ENCODE results near the gene SLC1A3. TPM values are rescaled to one million over a fixed set of nuclear protein-coding genes. Genes with fewer than 3 reads are reported as not detected.

The SLC1A3 gene
- total RNA-seq, 1 experiment from 2014 or later, result 18.6 TPM

DNA sequence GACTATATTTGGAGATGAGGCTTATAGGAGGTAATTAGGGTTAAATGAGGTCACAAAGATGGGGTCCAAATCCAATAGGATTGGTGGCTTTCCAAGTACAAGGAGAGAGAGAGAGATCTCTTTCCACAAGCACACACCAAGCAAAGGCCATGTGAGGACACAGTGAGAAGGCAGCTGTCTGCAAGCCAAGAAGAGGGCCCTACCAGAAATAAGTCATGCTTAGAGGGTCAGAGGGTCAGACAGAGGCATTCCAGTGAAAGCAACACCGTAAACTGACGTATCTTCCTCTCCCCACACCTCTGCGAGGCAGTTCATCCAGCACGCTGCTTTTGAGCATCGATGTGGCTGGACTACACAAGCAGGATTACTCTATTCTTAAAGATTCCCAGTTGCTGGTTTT lies 87.9 kb downstream of the SLC1A3 start:
- Histone ChIP-seq H3K4me1 (ENCODE audit: insufficient read depth, low read length) (no peaks in the 10 kb centered on the region), H4K20me1 (ENCODE audit: control insufficient read depth, insufficient read depth, insufficient read length) (no peaks in the 10 kb centered on the region), H2BK12ac (ENCODE audit: insufficient read length, low read depth, low read length) (no peak overlapping the region), H3K14ac (ENCODE audit: insufficient read depth, low read length) (no peak overlapping the region), H3K79me2 (ENCODE audit: insufficient read depth, low read length) (no peaks in the 10 kb centered on the region), H2BK120ac (ENCODE audit: low read depth, low read length, poor library complexity, severe bottlenecking) (no peak overlapping the region), H3K4ac (ENCODE audit: low read depth, low read length) (no peak overlapping the region), H3K18ac (ENCODE audit: insufficient read length, low read depth, low read length) (no peak overlapping the region), H4K5ac (ENCODE audit: insufficient read length, low read depth, low read length) (no peak overlapping the region), H3K27ac (ENCODE audit: insufficient read length, low read depth, low read length) (no peak overlapping the region), H2BK20ac (ENCODE audit: low read depth, low read length, poor library complexity, severe bottlenecking) (no peak overlapping the region), H3T11ph (ENCODE audit: low read length) (no peak overlapping the region), H3K9ac (ENCODE audit: extremely low read depth, insufficient read length, low read length) (no peak overlapping the region), H3K56ac (ENCODE audit: insufficient read length, low read depth, low read length) (no peak overlapping the region), H2AK5ac (ENCODE audit: insufficient read length, low read length) (no peak overlapping the region), H4K8ac (replicated peaks; ENCODE audit: insufficient read length, low read depth, low read length) (no peak overlapping the region), H2AFZ (ENCODE audit: low read length) (no peak overlapping the region), H3K23me2 (ENCODE audit: insufficient read length, low read depth, low read length, poor library complexity, severe bottlenecking) (peaks cover 11% of the 10 kb centered on the region), H2BK15ac (ENCODE audit: low read depth, low read length) (no peak overlapping the region), H3K4me2 (ENCODE audit: insufficient read depth, insufficient read length, low read length) (no peak overlapping the region), H2BK5ac (ENCODE audit: insufficient read length, low read length) (no peak overlapping the region), H3K79me1 (ENCODE audit: insufficient read depth, low read depth, low read length, poor library complexity, severe bottlenecking) (no peaks in the 10 kb centered on the region), H3K23ac (ENCODE audit: insufficient read length, low read depth, low read length) (no peak overlapping the region), H4K91ac (ENCODE audit: insufficient read length, low read depth, low read length) (no peak overlapping the region), H3K9me3 (ENCODE audit: control insufficient read depth, low read depth, low read length) (no peaks in the 10 kb centered on the region), H3K27me3 (ENCODE audit: insufficient read depth, low read length) (peaks cover 3% of the 10 kb centered on the region; the same call in 1 of the 2 replicates)
- H3K27me3 Mint-ChIP-seq (ENCODE audit: low read depth), result peaks cover 32% of the 10 kb centered on the region
- no peak overlapping the region for H3K27ac Mint-ChIP-seq
- H3K36me3 Mint-ChIP-seq (ENCODE audit: insufficient read depth in 1 of 3, low read depth in 3 of 3), result no peaks in the 10 kb centered on the region
- H3K9me3 Mint-ChIP-seq, result no peaks in the 10 kb centered on the region; a peak in 2 of 5 replicates
- WGBS (ENCODE audit: extremely low coverage, insufficient read length, low lambda C conversion rate), result no CpG with 5 or more reads among the region's 5 CpGs
- peaks cover 8 to 11% of the 10 kb centered on the region in 2 experiments for H3K4me1 Mint-ChIP-seq
- no peak overlapping the region for H3K4me3 Mint-ChIP-seq
- TF ChIP-seq, protein P1, sequence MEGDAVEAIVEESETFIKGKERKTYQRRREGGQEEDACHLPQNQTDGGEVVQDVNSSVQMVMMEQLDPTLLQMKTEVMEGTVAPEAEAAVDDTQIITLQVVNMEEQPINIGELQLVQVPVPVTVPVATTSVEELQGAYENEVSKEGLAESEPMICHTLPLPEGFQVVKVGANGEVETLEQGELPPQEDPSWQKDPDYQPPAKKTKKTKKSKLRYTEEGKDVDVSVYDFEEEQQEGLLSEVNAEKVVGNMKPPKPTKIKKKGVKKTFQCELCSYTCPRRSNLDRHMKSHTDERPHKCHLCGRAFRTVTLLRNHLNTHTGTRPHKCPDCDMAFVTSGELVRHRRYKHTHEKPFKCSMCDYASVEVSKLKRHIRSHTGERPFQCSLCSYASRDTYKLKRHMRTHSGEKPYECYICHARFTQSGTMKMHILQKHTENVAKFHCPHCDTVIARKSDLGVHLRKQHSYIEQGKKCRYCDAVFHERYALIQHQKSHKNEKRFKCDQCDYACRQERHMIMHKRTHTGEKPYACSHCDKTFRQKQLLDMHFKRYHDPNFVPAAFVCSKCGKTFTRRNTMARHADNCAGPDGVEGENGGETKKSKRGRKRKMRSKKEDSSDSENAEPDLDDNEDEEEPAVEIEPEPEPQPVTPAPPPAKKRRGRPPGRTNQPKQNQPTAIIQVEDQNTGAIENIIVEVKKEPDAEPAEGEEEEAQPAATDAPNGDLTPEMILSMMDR (conservative IDR thresholded peaks at IDR 0.05), result no peak
- DNase-seq, result no peak

Measured in H9 (cell line).